HEK293 (cell line): ENCODE measurements around the gene TENT4A.

ENCODE experiments used
- CTCF ChIA-PET: fragments of 350-600 bp; formaldehyde crosslinking; extraction: SDS; loops from one replicate; lab custom pipeline; 2021; ENCODE audit warnings: antibody characterized with exemption; lab: Yijun Ruan, JAX
- POLR2A ChIA-PET: fragments of 300-600 bp; formaldehyde crosslinking; extraction: SDS; loops from one replicate; lab custom pipeline; 2020; ENCODE audit warnings: antibody characterized with exemption, inconsistent platforms; lab: Yijun Ruan, JAX
- H3K27ac ChIP-seq: fragments of 200-500 bp; sonication (Bioruptor generic); 2 replicates; pipeline ENCODE4 v1.5.1; 2014; ENCODE audit warnings: low read depth, low read length, control low read depth, inconsistent platforms; ENCODE audit errors: extremely low read depth
- H3K36me3 ChIP-seq, 2 experiments: fragments of 200-500 bp in 1 of 2; sonication (Bioruptor generic) in 1 of 2; 1 replicate in 1 of 2; 2 replicates in 1 of 2; pipeline ENCODE4 v1.5.1; 2014 to 2017; ENCODE audit warnings: inconsistent platforms in 2 of 2, low read length in 2 of 2; ENCODE audit not compliant: control insufficient read depth in 2 of 2, insufficient read depth in 1 of 2
- H3K4me1 ChIP-seq: fragments of 200-500 bp; sonication (Bioruptor generic); 2 replicates; pipeline ENCODE4 v1.5.1; 2014; ENCODE audit warnings: mild to moderate bottlenecking, low read length, inconsistent platforms; ENCODE audit not compliant: control insufficient read depth, insufficient read depth
- H3K4me3 ChIP-seq: 2 replicates; pipeline ENCODE4 v1.5.1; 2011; ENCODE audit warnings: low read depth, mild to moderate bottlenecking, control low read depth, low read length, moderate library complexity
- H3K9me3 ChIP-seq: fragments of 200-500 bp; sonication (Bioruptor generic); 2 replicates; pipeline ENCODE4 v1.5.1; 2014; ENCODE audit warnings: low read depth, low read length, inconsistent platforms; ENCODE audit not compliant: control insufficient read depth, insufficient read depth
- BCL11A ChIP-seq: fragments of 450-650 bp; formaldehyde crosslinking; IDR thresholded peaks from 2 replicates; pipeline ENCODE4 v1.5.1; 2016; ENCODE audit warnings: low read depth, missing biosample characterization, missing genetic modification characterization
- GLI4 ChIP-seq: fragments of 450-650 bp; formaldehyde crosslinking; IDR thresholded peaks from 2 replicates; pipeline ENCODE4 v1.5.1; 2016; ENCODE audit warnings: missing biosample characterization, missing genetic modification characterization
- GLIS1 ChIP-seq: fragments of 450-650 bp; formaldehyde crosslinking; IDR thresholded peaks from 2 replicates; pipeline ENCODE4 v1.5.1; 2016; ENCODE audit warnings: missing biosample characterization, missing genetic modification characterization
- IKZF3 ChIP-seq: fragments of 450-650 bp; IDR thresholded peaks from 2 replicates; pipeline ENCODE4 v1.5.0; 2018; ENCODE audit warnings: missing biosample characterization, mild to moderate bottlenecking, missing genetic modification characterization, moderate library complexity
- KLF7 ChIP-seq: fragments of 450-650 bp; formaldehyde crosslinking; IDR thresholded peaks from 2 replicates; pipeline ENCODE4 v1.5.1; 2016; ENCODE audit warnings: missing biosample characterization, missing genetic modification characterization, borderline replicate concordance
- REPIN1 ChIP-seq: fragments of 450-650 bp; formaldehyde crosslinking; IDR thresholded peaks from 2 replicates; pipeline ENCODE4 v1.5.1; 2017; ENCODE audit warnings: missing biosample characterization, missing genetic modification characterization, low read depth
- YY1 ChIP-seq: fragments of 450-650 bp; formaldehyde crosslinking; IDR thresholded peaks from 2 replicates; pipeline ENCODE4 v1.5.1; 2018; ENCODE audit warnings: missing biosample characterization, missing genetic modification characterization
- ZBTB44 ChIP-seq: fragments of 450-650 bp; IDR thresholded peaks from 2 replicates; pipeline ENCODE4 v1.5.1; 2018; ENCODE audit warnings: missing biosample characterization, mild to moderate bottlenecking, missing genetic modification characterization
- ZBTB49 ChIP-seq: fragments of 450-650 bp; formaldehyde crosslinking; IDR thresholded peaks from 2 replicates; pipeline ENCODE4 v1.5.1; 2016; ENCODE audit warnings: missing biosample characterization, missing genetic modification characterization, low read depth
- ZBTB7A ChIP-seq: fragments of 450-650 bp; formaldehyde crosslinking; IDR thresholded peaks from 2 replicates; pipeline ENCODE4 v1.5.1; 2016; ENCODE audit warnings: low read depth, missing biosample characterization, missing genetic modification characterization
- ZFP3 ChIP-seq: fragments of 450-650 bp; formaldehyde crosslinking; IDR thresholded peaks from 2 replicates; pipeline ENCODE4 v1.5.1; 2016; ENCODE audit warnings: low read depth, missing biosample characterization, missing genetic modification characterization
- ZFP37 ChIP-seq: fragments of 450-650 bp; formaldehyde crosslinking; IDR thresholded peaks from 2 replicates; pipeline ENCODE4 v1.5.1; 2016; ENCODE audit warnings: missing biosample characterization, missing genetic modification characterization
- ZFP69B ChIP-seq: fragments of 450-650 bp; formaldehyde crosslinking; IDR thresholded peaks from 2 replicates; pipeline ENCODE4 v1.5.1; 2016; ENCODE audit warnings: missing biosample characterization, missing genetic modification characterization
- ZNF19 ChIP-seq: fragments of 450-650 bp; formaldehyde crosslinking; IDR thresholded peaks from 2 replicates; pipeline ENCODE4; 2016; ENCODE audit warnings: missing biosample characterization, missing genetic modification characterization, low read depth
- ZNF23 ChIP-seq: fragments of 450-650 bp; formaldehyde crosslinking; IDR thresholded peaks from 2 replicates; pipeline ENCODE4 v1.5.1; 2016; ENCODE audit warnings: missing biosample characterization, missing genetic modification characterization, borderline replicate concordance
- ZNF24 ChIP-seq: fragments of 450-650 bp; formaldehyde crosslinking; IDR thresholded peaks from 2 replicates; pipeline ENCODE4 v1.5.1; 2016; ENCODE audit warnings: missing biosample characterization, missing genetic modification characterization
- ZNF350 ChIP-seq: fragments of 450-650 bp; formaldehyde crosslinking; IDR thresholded peaks from 2 replicates; pipeline ENCODE4 v1.5.0; 2017; ENCODE audit warnings: missing biosample characterization, mild to moderate bottlenecking, missing genetic modification characterization
- ZNF426 ChIP-seq: fragments of 450-650 bp; formaldehyde crosslinking; IDR thresholded peaks from 2 replicates; pipeline ENCODE4 v1.5.1; 2017; ENCODE audit warnings: missing biosample characterization, missing genetic modification characterization, mild to moderate bottlenecking, inconsistent platforms, moderate library complexity
- ZNF501 ChIP-seq: fragments of 450-650 bp; formaldehyde crosslinking; IDR thresholded peaks from 2 replicates; pipeline ENCODE4 v1.5.1; 2016; ENCODE audit warnings: missing biosample characterization, missing genetic modification characterization
- ZNF510 ChIP-seq: fragments of 450-650 bp; formaldehyde crosslinking; IDR thresholded peaks from 2 replicates; pipeline ENCODE4 v1.5.1; 2018; ENCODE audit warnings: mild to moderate bottlenecking, missing genetic modification characterization, missing biosample characterization; ENCODE audit not compliant: insufficient replicate concordance
- ZNF571 ChIP-seq: fragments of 450-650 bp; formaldehyde crosslinking; IDR thresholded peaks from 2 replicates; pipeline ENCODE4 v1.5.0; 2017; ENCODE audit warnings: missing biosample characterization, missing genetic modification characterization
- ZNF621 ChIP-seq: fragments of 450-650 bp; formaldehyde crosslinking; IDR thresholded peaks from 2 replicates; pipeline ENCODE4 v1.5.1; 2017; ENCODE audit warnings: missing biosample characterization, missing genetic modification characterization
- ZNF664 ChIP-seq: fragments of 450-650 bp; formaldehyde crosslinking; IDR thresholded peaks from 2 replicates; pipeline ENCODE4 v1.5.1; 2016; ENCODE audit warnings: missing biosample characterization, missing genetic modification characterization
- ZNF707 ChIP-seq: fragments of 450-650 bp; formaldehyde crosslinking; IDR thresholded peaks from 2 replicates; pipeline ENCODE4 v1.5.1; 2016; ENCODE audit warnings: missing biosample characterization, missing genetic modification characterization
- ZNF776 ChIP-seq: fragments of 450-650 bp; formaldehyde crosslinking; IDR thresholded peaks from 2 replicates; pipeline ENCODE4 v1.5.0; 2017; ENCODE audit warnings: missing biosample characterization, missing genetic modification characterization, borderline replicate concordance
- ZNF792 ChIP-seq: fragments of 450-650 bp; formaldehyde crosslinking; IDR thresholded peaks from 2 replicates; pipeline ENCODE4 v1.5.1; 2016; ENCODE audit warnings: missing biosample characterization, missing genetic modification characterization
- ZSCAN5A ChIP-seq: fragments of 450-650 bp; formaldehyde crosslinking; IDR thresholded peaks from 2 replicates; pipeline ENCODE4 v1.5.1; 2016; ENCODE audit warnings: missing biosample characterization, missing genetic modification characterization

The TENT4A gene

GRCh38 chr5:6762116-6762515 is 48.9 kb downstream of the TENT4A start:
- H3K4me1 ChIP-seq, result no peaks in the 10 kb centered on the region
- POLR2A ChIA-PET, result no interaction called here
- CTCF ChIA-PET, result interaction anchor here (0.6 to 2.3 kb wide), 3 partner anchors 17 to 74 kb away, joined by 3 to 6 read pairs (median 3); no protein-coding TSS in a partner anchor

GRCh38 chr5:6762697-6763096 is 49.5 kb downstream of the TENT4A start:
- Histone ChIP-seq H3K27ac (no peak overlapping the region), H3K9me3 (no peaks in the 10 kb centered on the region), H3K4me1 (no peaks in the 10 kb centered on the region)
- CTCF ChIA-PET, result interaction anchor here (0.6 to 2.3 kb wide), 2 partner anchors 17 to 68 kb away, joined by 3 to 6 read pairs; no protein-coding TSS in a partner anchor
- no peak for TF ChIP-seq ZNF664
- no peak for TF ChIP-seq ZNF510 (tag by site-specific recombination)
- TF ChIP-seq BCL11A, result no peak
- TF ChIP-seq ZNF707 (tag by site-specific recombination), result no peak
- no peak for TF ChIP-seq ZBTB49 (tag by site-specific recombination)
- TF ChIP-seq ZFP37 (tag by site-specific recombination), result no peak
- TF ChIP-seq ZNF350 (tag by site-specific recombination), result no peak
- no peak for TF ChIP-seq ZNF792 (tag by site-specific recombination)
- no peak for TF ChIP-seq ZNF621 (tag by site-specific recombination)
- TF ChIP-seq ZSCAN5A (tag by site-specific recombination), result no peak
- TF ChIP-seq, all 188 proteins: peak for 0
- Histone ChIP-seq H3K4me3 (no peak overlapping the region), H3K36me3 (peaks cover under 1 to 17% of the 10 kb centered on the region in 2 experiments; a peak in 2 of 3 replicates)
- POLR2A ChIA-PET, result no interaction called here

More at GRCh38 chr5:6762116-6762515, 48.9 kb downstream of the TENT4A start:
- TF ChIP-seq ZNF571 (tag by site-specific recombination), result no peak
- no peak for TF ChIP-seq REPIN1 (tag by site-specific recombination)
- no peak for TF ChIP-seq ZNF776 (tag by site-specific recombination)
- TF ChIP-seq GLI4 (tag by site-specific recombination), result peak; percentile 85; the same call in 1 of the 2 replicates
- H3K4me3 ChIP-seq, result no peak overlapping the region
- H3K27ac ChIP-seq, result no peak overlapping the region
- H3K9me3 ChIP-seq, result no peaks in the 10 kb centered on the region
- peaks cover 7 to 23% of the 10 kb centered on the region in 2 experiments; a peak in 2 of 3 replicates for H3K36me3 ChIP-seq

- H3K4me1 ChIP-seq, result no peaks in the 10 kb centered on the region
- TF ChIP-seq ZNF501 (no peak), GLIS1 (tag by site-specific recombination) (no peak), KLF7 (tag by site-specific recombination) (no peak), ZNF19 (no peak), IKZF3 (no peak), ZBTB7A (tag by site-specific recombination) (no peak), ZBTB44 (no peak), ZFP3 (no peak), YY1 (tag by site-specific recombination) (no peak), ZNF23 (tag by site-specific recombination) (no peak), ZFP69B (tag by site-specific recombination) (no peak), GLI4 (tag by site-specific recombination) (no peak), ZNF426 (tag by site-specific recombination) (no peak), ZNF24 (tag by site-specific recombination) (no peak)
Measured at GRCh38 chr5:6763191-6763590, 50.0 kb downstream of the TENT4A start.

More at GRCh38 chr5:6763191-6763590, 50.0 kb downstream of the TENT4A start:
- H3K4me3 ChIP-seq, result no peak overlapping the region
- peaks cover 0 to 12% of the 10 kb centered on the region in 2 experiments; a peak in 2 of 3 replicates for H3K36me3 ChIP-seq
- ChIA-PET CTCF (interaction anchor here (2.3 kb wide), 1 partner anchor 18 kb away, joined by 6 read pairs; no protein-coding TSS in a partner anchor), POLR2A (no interaction called here)
- H3K9me3 ChIP-seq, result no peaks in the 10 kb centered on the region
- H3K27ac ChIP-seq, result no peak overlapping the region
